Naive thymus-derived CD4-positive, alpha-beta T cell (primary cell): Measurements from ENCODE around the gene MALT1. TPM values are rescaled to one million over a fixed set of nuclear protein-coding genes. Genes with fewer than 3 reads are reported as not detected.
A peak's percentile ranks its signal among the peaks of the same experiment; 100 is the strongest.

ENCODE experiments used
- ATAC-seq: fragments of 150-1000 bp; cut with Tn5 transposase; 2 replicates; pipeline ENCODE4 v1.10.0; 2021; ENCODE audit warnings: mild to moderate bottlenecking, moderate library complexity
- CTCF ChIA-PET: fragments of 350-600 bp; sonication (Branson Sonifier 250); formaldehyde crosslinking; loops from one replicate; lab custom pipeline; 2021; ENCODE audit warnings: antibody characterized with exemption; lab: Charles Lee
- POLR2A ChIA-PET: fragments of 350-600 bp; sonication (Branson Sonifier 250); formaldehyde crosslinking; loops from one replicate; lab custom pipeline; 2021; ENCODE audit warnings: antibody characterized with exemption, inconsistent platforms; lab: Charles Lee
- DNase-seq, 9 donors: peaks; one replicate each; pipeline versions ENCODE4 v3.0.0 to v3.0.0-alpha.2; 2020 to 2022; ENCODE audit warnings: mixed read lengths in 1 of 9
- H3K27ac ChIP-seq: one replicate; pipeline ENCODE4 v1.7.0; 2013; ENCODE audit warnings: mild to moderate bottlenecking, low read depth, low read length, moderate library complexity
- H3K27me3 ChIP-seq, 2 donors: one replicate each; pipeline ENCODE4 v1.7.0; 2013; ENCODE audit warnings: low read length in 2 of 2, mild to moderate bottlenecking in 2 of 2, moderate library complexity in 2 of 2; ENCODE audit not compliant: control insufficient read depth in 2 of 2, insufficient read depth in 2 of 2
- H3K36me3 ChIP-seq, 3 experiments: 1 replicate in 2 of 3; 2 replicates in 1 of 3; pipeline ENCODE4 v1.7.0; 2013; ENCODE audit warnings: low read length in 3 of 3, mild to moderate bottlenecking in 3 of 3, moderate library complexity in 1 of 3; ENCODE audit not compliant: insufficient read depth in 3 of 3, control insufficient read depth in 2 of 3
- H3K4me1 ChIP-seq, 2 donors: one replicate each; pipeline ENCODE4 v1.7.0; 2013; ENCODE audit warnings: low read length in 2 of 2, mild to moderate bottlenecking in 2 of 2, moderate library complexity in 1 of 2; ENCODE audit not compliant: control insufficient read depth in 2 of 2, insufficient read depth in 2 of 2
- H3K4me3 ChIP-seq: 2 replicates; pipeline ENCODE4 v1.7.0; 2013; ENCODE audit warnings: mild to moderate bottlenecking, low read length
- H3K9me3 ChIP-seq, 3 experiments: 1 replicate in 2 of 3; 2 replicates in 1 of 3; pipeline ENCODE4 v1.7.0; 2013; ENCODE audit warnings: low read length in 3 of 3; ENCODE audit not compliant: control insufficient read depth in 2 of 3
- H3K27ac Mint-ChIP-seq, 9 donors: one replicate each; pipeline ENCODE4 v1.8.0; 2020 to 2022; ENCODE audit warnings: mixed read lengths in 9 of 9, mild to moderate bottlenecking in 8 of 9, moderate library complexity in 5 of 9, inconsistent platforms in 2 of 9
- H3K27me3 Mint-ChIP-seq, 5 donors: one replicate each; pipeline ENCODE4 v1.8.0; 2021 to 2022; ENCODE audit warnings: mixed read lengths in 5 of 5, mild to moderate bottlenecking in 1 of 5
- H3K36me3 Mint-ChIP-seq, 5 donors: one replicate each; pipeline ENCODE4 v1.8.0; 2020 to 2022; ENCODE audit warnings: mixed read lengths in 5 of 5, mild to moderate bottlenecking in 3 of 5, inconsistent platforms in 1 of 5
- H3K4me1 Mint-ChIP-seq, 7 donors: one replicate each; pipeline ENCODE4 v1.8.0; 2020 to 2022; ENCODE audit warnings: mixed read lengths in 7 of 7, mild to moderate bottlenecking in 3 of 7, inconsistent platforms in 1 of 7
- H3K4me3 Mint-ChIP-seq, 10 donors: one replicate each; pipeline ENCODE4 v1.8.0; 2020 to 2022; ENCODE audit warnings: mild to moderate bottlenecking in 10 of 10, mixed read lengths in 10 of 10, moderate library complexity in 6 of 10, inconsistent platforms in 2 of 10
- H3K9me3 Mint-ChIP-seq, 11 donors: one replicate each; pipeline ENCODE4 v1.8.0; 2020 to 2022; ENCODE audit warnings: mixed read lengths in 11 of 11, mild to moderate bottlenecking in 4 of 11, inconsistent platforms in 1 of 11, moderate library complexity in 1 of 11
- intact Hi-C, 2 donors: fragments of 100-400 bp; cut with micrococcal nuclease; formaldehyde crosslinking; loops; one replicate each; pipeline ENCODE4 v1.15.1; 2023
- polyA plus RNA-seq, 2 donors: library from polyadenylated mRNA; unstranded; fragments of 300-500 nt; fragmentation: Illumina TruSeq; gene quantifications; one replicate each; pipeline ENCODE4 v1.2.3, GENCODE V29; 2021
- total RNA-seq, 6 experiments: library from RNA in 5 of 6; stranded (reverse) in 5 of 6; gene quantifications; 1 replicate in 5 of 6; 2 replicates in 1 of 6; pipeline ENCODE4 v1.2.3 and lab custom pipeline; 2021 to 2026

Gene MALT1
- total and polyA plus RNA-seq, 7 experiments from 2014 or later, result 43.8 to 101 (median 67.9) TPM

DNA sequence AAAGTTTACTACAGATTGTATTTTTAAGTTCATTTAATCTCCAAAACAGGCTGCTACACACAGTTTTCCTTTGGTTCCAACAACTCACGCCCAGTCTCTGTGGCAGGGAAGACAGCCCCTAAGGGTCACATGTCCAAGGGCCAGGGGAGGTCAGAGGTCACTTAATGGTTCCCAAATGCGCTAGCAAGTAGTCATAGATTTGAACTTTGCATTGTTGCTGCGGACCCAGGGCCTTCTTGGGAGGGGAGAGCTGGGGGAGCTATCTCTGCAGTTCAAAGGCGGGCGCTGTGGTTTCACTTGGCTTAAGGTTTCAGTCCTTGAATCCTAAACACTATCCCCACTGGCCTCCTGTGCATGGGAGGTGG is 118.6 kb downstream of the MALT1 start:
- Mint-ChIP-seq H3K36me3 (no peaks in the 10 kb centered on the region), H3K4me1 (no peaks in the 10 kb centered on the region), H3K27ac (no peak overlapping the region), H3K4me3 (no peak overlapping the region), H3K27me3 (peaks cover 6 to 32% (median 18%) of the 10 kb centered on the region in 5 donors), H3K9me3 (peaks cover 0 to 3% (median 0%) of the 10 kb centered on the region in 11 donors)
- Histone ChIP-seq H3K4me3 (no peak overlapping the region), H3K27ac (no peak overlapping the region), H3K9me3 (no peaks in the 10 kb centered on the region), H3K36me3 (no peaks in the 10 kb centered on the region), H3K27me3 (no peaks in the 10 kb centered on the region), H3K4me1 (no peaks in the 10 kb centered on the region)
- CTCF ChIA-PET, result no interaction called here
- ATAC-seq (no peak), DNase-seq (no peak)
- POLR2A ChIA-PET, result no interaction called here
- intact Hi-C loops, result no loop called here

DNA sequence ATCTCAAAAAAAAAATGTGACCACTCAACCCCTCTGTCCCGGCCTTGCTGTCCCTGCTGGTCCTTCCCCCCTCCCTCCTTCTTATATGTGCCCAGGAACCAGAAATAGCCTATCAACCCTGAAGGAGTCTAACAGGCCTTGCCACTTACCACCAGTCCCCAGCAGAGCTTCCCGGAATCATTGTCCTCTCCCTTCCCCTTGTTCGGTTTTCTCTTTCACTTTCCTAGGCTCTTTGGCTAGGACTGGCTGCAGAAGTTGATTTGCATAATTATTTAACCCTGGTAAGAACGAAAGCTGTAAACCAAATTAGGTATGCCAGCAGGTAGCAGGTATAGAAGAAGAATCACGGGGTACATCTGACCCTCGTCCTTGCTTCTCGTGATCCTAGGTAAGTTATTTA is 120.8 kb downstream of the MALT1 start:
- Histone ChIP-seq H3K9me3 (no peaks in the 10 kb centered on the region), H3K27me3 (no peaks in the 10 kb centered on the region), H3K27ac (no peak overlapping the region), H3K4me3 (no peak overlapping the region), H3K36me3 (no peaks in the 10 kb centered on the region), H3K4me1 (no peaks in the 10 kb centered on the region)
- intact Hi-C loops, result no loop called here
- Mint-ChIP-seq H3K9me3 (no peaks in the 10 kb centered on the region), H3K36me3 (no peaks in the 10 kb centered on the region), H3K4me1 (no peaks in the 10 kb centered on the region), H3K4me3 (no peak overlapping the region), H3K27ac (peak overlapping the region in 1 of 9 donors; percentile 10), H3K27me3 (peaks cover 6 to 27% (median 11%) of the 10 kb centered on the region in 5 donors)
- CTCF ChIA-PET, result no interaction called here
- POLR2A ChIA-PET, result interaction anchor here (0.7 kb wide), 1 partner anchor 1769 kb away, joined by 4 read pairs; no protein-coding TSS in a partner anchor
- ATAC-seq (no peak), DNase-seq (no peak)

DNA sequence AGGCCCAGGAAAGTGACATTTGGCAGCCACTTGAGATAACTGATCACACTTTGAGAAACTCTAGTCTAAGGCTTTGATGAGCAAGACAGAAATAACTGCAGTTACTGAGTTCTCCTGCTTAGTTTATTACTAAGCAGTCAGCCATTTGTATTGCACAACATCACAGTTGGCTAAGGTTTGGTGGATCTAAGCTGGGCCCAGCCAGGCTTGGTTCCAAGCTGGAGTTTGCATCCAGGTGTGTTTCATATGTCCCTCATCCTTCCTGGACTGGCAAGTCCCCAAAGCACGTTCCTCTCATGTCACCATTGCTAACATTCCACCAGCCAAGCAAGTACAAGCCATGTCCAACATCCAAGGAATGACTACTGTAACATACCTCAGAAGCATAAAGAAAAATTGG is 122.1 kb downstream of the MALT1 start:
- no peak overlapping the region for H3K27ac Mint-ChIP-seq
- intact Hi-C loops, result no loop called here

DNA sequence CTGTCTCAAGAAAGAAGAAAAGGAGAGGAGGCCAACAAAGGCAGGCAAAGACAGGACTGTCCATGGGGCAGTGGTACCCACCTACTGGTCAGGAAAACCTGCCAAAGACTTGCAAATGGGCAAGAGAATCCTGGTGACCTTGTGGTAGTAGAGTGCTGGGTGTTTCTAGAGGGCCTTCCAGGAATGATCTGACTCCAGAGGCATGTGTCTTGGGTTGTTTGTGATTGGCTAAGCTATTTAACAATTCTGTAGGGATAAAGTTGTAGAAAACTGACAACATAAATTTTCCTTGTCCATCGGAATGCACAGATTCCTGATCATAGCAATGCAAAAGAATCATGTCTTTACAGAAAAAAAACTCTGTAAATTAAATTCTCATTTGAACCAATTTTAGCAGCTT is 125.0 kb downstream of the MALT1 start:
- Histone ChIP-seq H3K36me3 (no peaks in the 10 kb centered on the region), H3K4me1 (no peaks in the 10 kb centered on the region), H3K9me3 (no peaks in the 10 kb centered on the region), H3K27me3 (no peaks in the 10 kb centered on the region), H3K4me3 (no peak overlapping the region), H3K27ac (no peak overlapping the region)
- DNase-seq, result no peak
- no peak overlapping the region for H3K4me3 Mint-ChIP-seq
- H3K27ac Mint-ChIP-seq, result no peak overlapping the region
- ATAC-seq, result no peak
- POLR2A ChIA-PET, result no interaction called here
- CTCF ChIA-PET, result no interaction called here
- H3K36me3 Mint-ChIP-seq, result no peaks in the 10 kb centered on the region
- no peaks in the 10 kb centered on the region for H3K4me1 Mint-ChIP-seq
- intact Hi-C loops, result no loop called here
- H3K27me3 Mint-ChIP-seq, result peaks cover 0 to 15% (median 14%) of the 10 kb centered on the region in 5 donors
- no peaks in the 10 kb centered on the region for H3K9me3 Mint-ChIP-seq

More for the DNA sequence above, 122.1 kb downstream of the MALT1 start:
- H3K27ac ChIP-seq, result no peak overlapping the region
- H3K36me3 Mint-ChIP-seq, result no peaks in the 10 kb centered on the region
- H3K4me1 Mint-ChIP-seq, result no peaks in the 10 kb centered on the region
- H3K4me3 ChIP-seq, result no peak overlapping the region
- peaks cover 6 to 21% (median 11%) of the 10 kb centered on the region in 5 donors for H3K27me3 Mint-ChIP-seq
- no peak overlapping the region for H3K4me3 Mint-ChIP-seq
- CTCF ChIA-PET, result no interaction called here
- no peaks in the 10 kb centered on the region for H3K27me3 ChIP-seq
- ATAC-seq (no peak), DNase-seq (no peak)
- no peaks in the 10 kb centered on the region for H3K9me3 Mint-ChIP-seq
- H3K36me3 ChIP-seq, result no peaks in the 10 kb centered on the region
- H3K9me3 ChIP-seq, result no peaks in the 10 kb centered on the region
- POLR2A ChIA-PET, result no interaction called here
- H3K4me1 ChIP-seq, result no peaks in the 10 kb centered on the region

DNA sequence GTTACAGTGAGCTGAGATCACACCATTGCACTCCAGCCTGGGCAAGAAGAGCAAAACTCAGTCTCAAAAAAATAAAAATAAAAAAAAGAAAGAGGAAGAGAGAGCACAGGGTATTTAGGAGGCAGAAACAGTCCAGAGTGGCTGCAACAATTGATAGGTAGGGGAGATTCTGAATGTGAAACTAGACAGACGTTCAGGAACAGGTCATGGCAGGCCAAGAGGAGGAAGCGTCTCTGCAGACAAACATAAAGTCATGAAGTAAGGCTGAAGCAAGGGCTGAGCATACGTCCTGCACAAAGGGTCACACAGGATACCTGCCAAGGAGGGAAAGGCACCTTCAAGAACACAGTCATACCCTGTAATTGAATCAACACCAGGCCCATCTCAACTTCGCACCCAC is 129.3 kb downstream of the MALT1 start:
- CTCF ChIA-PET, result interaction anchor here (0.6 to 0.7 kb wide), 2 partner anchors 44 to 704 kb away, joined by 3 read pairs; no protein-coding TSS in a partner anchor
- Histone ChIP-seq H3K27ac (no peak overlapping the region), H3K4me3 (no peak overlapping the region)

DNA sequence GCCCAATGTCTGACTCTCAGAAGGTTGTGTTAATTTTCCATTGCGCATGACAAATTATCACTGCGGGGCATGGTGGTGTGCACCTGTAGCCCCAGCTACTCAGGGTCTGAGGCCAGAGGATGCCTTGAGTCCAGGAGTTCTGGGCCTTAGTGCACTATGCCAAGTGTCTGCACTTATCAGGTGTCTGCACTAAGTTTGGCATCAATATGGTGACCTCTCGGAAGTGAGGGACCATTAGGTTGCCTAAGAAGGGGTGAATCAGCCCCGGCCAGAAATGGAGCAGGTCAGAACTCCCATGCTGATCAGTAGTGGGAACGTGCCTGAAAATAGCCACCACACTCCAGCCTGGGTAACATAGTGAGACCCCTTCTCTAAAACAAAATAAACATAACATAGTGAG is 131.7 kb downstream of the MALT1 start:
- Mint-ChIP-seq H3K4me1 (no peaks in the 10 kb centered on the region), H3K9me3 (peaks cover 0 to 6% (median 0%) of the 10 kb centered on the region in 11 donors), H3K27me3 (peaks cover 17 to 47% (median 36%) of the 10 kb centered on the region in 5 donors), H3K27ac (no peak overlapping the region), H3K4me3 (no peak overlapping the region), H3K36me3 (peaks cover 0 to 6% (median 0%) of the 10 kb centered on the region in 5 donors)
- ATAC-seq, result no peak
- intact Hi-C loops, result no loop called here
- DNase-seq, result no peak
- Histone ChIP-seq H3K27ac (no peak overlapping the region), H3K4me1 (no peaks in the 10 kb centered on the region), H3K27me3 (no peaks in the 10 kb centered on the region), H3K9me3 (no peaks in the 10 kb centered on the region), H3K4me3 (no peak overlapping the region), H3K36me3 (no peaks in the 10 kb centered on the region)
- CTCF ChIA-PET, result no interaction called here
- POLR2A ChIA-PET, result no interaction called here

More for the DNA sequence above, 129.3 kb downstream of the MALT1 start:
- peak; percentile 20 for ATAC-seq
- Mint-ChIP-seq H3K9me3 (peaks cover 0 to 3% (median 0%) of the 10 kb centered on the region in 11 donors), H3K36me3 (peaks cover 0 to 5% (median 0%) of the 10 kb centered on the region in 5 donors), H3K4me1 (no peaks in the 10 kb centered on the region), H3K4me3 (no peak overlapping the region), H3K27ac (no peak overlapping the region), H3K27me3 (peaks cover 13 to 28% (median 26%) of the 10 kb centered on the region in 5 donors)
- H3K4me1 ChIP-seq, result no peaks in the 10 kb centered on the region
- intact Hi-C loops, result no loop called here
- DNase-seq, result no peak
- no peaks in the 10 kb centered on the region for H3K27me3 ChIP-seq
- no peaks in the 10 kb centered on the region for H3K9me3 ChIP-seq
- H3K36me3 ChIP-seq, result no peaks in the 10 kb centered on the region
- POLR2A ChIA-PET, result no interaction called here

DNA sequence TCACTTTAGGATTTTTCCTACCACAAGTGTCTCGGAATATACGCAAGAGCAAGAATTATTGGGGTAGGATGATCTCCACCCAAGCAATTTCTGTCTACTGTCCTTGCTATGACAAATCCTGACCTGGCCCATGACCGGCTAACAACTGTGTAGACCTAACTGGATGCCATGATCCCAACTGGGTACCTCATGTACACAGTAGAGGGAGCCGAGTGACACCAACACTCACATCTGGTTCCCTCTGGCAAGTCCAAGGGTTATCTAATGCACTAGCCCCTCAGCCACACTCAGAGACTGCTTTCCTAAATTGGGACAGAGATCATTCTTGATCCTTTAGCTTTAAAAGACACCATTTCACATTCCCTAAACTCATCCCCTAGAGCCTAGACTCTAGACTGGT is 132.7 kb downstream of the MALT1 start:
- ChIA-PET POLR2A (no interaction called here), CTCF (no interaction called here)
- H3K27ac ChIP-seq, result no peak overlapping the region
- no peaks in the 10 kb centered on the region for H3K4me1 ChIP-seq
- H3K9me3 ChIP-seq, result no peaks in the 10 kb centered on the region
- H3K4me3 ChIP-seq, result no peak overlapping the region
- intact Hi-C loops, result no loop called here
- H3K4me1 Mint-ChIP-seq, result no peaks in the 10 kb centered on the region
- H3K9me3 Mint-ChIP-seq, result peaks cover 0 to 6% (median 0%) of the 10 kb centered on the region in 11 donors
- H3K27ac Mint-ChIP-seq, result no peak overlapping the region
- H3K36me3 ChIP-seq, result no peaks in the 10 kb centered on the region
- H3K27me3 ChIP-seq, result no peaks in the 10 kb centered on the region
- ATAC-seq (no peak), DNase-seq (no peak)
- peaks cover 22 to 57% (median 40%) of the 10 kb centered on the region in 5 donors for H3K27me3 Mint-ChIP-seq
- H3K36me3 Mint-ChIP-seq, result peaks cover 0 to 6% (median 0%) of the 10 kb centered on the region in 5 donors
- H3K4me3 Mint-ChIP-seq, result no peak overlapping the region
